B cell (primary cell): ENCODE data around the gene TRPM2. TPM values are rescaled to one million over a fixed set of nuclear protein-coding genes. Genes with fewer than 3 reads are reported as not detected.

Experiments
- ATAC-seq: fragments of 200-7000 bp; cut with Tn5 transposase; one replicate; pipeline ENCODE4 v1.10.0; 2021; ENCODE audit warnings: low read depth, mild to moderate bottlenecking, moderate number of reproducible peaks, moderate library complexity
- CTCF ChIA-PET: fragments of 350-600 bp; sonication (Branson Sonifier 250); formaldehyde crosslinking; loops from one replicate; lab custom pipeline; 2021; ENCODE audit warnings: antibody characterized with exemption, inconsistent platforms; lab: Charles Lee
- POLR2A ChIA-PET: fragments of 350-600 bp; sonication (Branson Sonifier 250); formaldehyde crosslinking; loops from one replicate; lab custom pipeline; 2021; ENCODE audit warnings: antibody characterized with exemption; lab: Charles Lee
- DNase-seq: peaks from one replicate; pipeline ENCODE4 v3.0.0; 2013
- H2AFZ ChIP-seq: 2 replicates; pipeline ENCODE4 v1.6.1; 2012; ENCODE audit warnings: mild to moderate bottlenecking, low read depth, low read length; ENCODE audit not compliant: insufficient read depth, poor library complexity, severe bottlenecking
- H3K27ac ChIP-seq, 2 donors: 1 replicate in 1 of 2; 2 replicates in 1 of 2; pipeline ENCODE4 v1.5.1; 2012 to 2013; ENCODE audit warnings: low read length in 2 of 2, mild to moderate bottlenecking in 2 of 2, moderate library complexity in 1 of 2
- H3K27me3 ChIP-seq, 4 experiments: fragments of 200-600 bp in 1 of 4; sonication (generic) in 1 of 4; replicated peaks in 1 of 4; 1 replicate in 2 of 4; 2 replicates in 2 of 4; pipeline versions ENCODE4 v1.6.1 to v1.7.0; 2013 to 2016; ENCODE audit warnings: low read length in 3 of 4, mild to moderate bottlenecking in 2 of 4, mixed read lengths in 1 of 4, moderate library complexity in 1 of 4; ENCODE audit not compliant: insufficient read depth in 4 of 4, control insufficient read depth in 3 of 4; ENCODE audit errors: control extremely low read depth in 1 of 4
- H3K36me3 ChIP-seq, 2 experiments: replicated peaks in 1 of 2; 1 replicate in 1 of 2; 2 replicates in 1 of 2; pipeline versions ENCODE4 v1.6.1 to v1.7.1; 2013; ENCODE audit warnings: low read length in 1 of 2; ENCODE audit not compliant: insufficient read depth in 2 of 2, control insufficient read depth in 1 of 2; ENCODE audit errors: control extremely low read depth in 1 of 2, extremely low read depth in 1 of 2
- H3K4me1 ChIP-seq, 2 donors: fragments of 200-600 bp in 1 of 2; sonication (generic) in 1 of 2; 1 replicate in 1 of 2; 2 replicates in 1 of 2; pipeline versions ENCODE4 v1.5.1 to v1.6.1; 2013 to 2017; ENCODE audit warnings: low read length in 2 of 2; ENCODE audit not compliant: control insufficient read depth in 2 of 2, insufficient read depth in 2 of 2
- H3K4me2 ChIP-seq: replicated peaks from 2 replicates; pipeline ENCODE3; 2012; ENCODE audit warnings: mild to moderate bottlenecking, low read depth, low read length; ENCODE audit not compliant: poor library complexity, severe bottlenecking
- H3K4me3 ChIP-seq, 5 experiments: fragments of 200-600 bp in 1 of 5; sonication (generic) in 1 of 5; 1 replicate in 3 of 5; 2 replicates in 2 of 5; pipeline versions ENCODE4 v1.5.1 to v1.7.0; 2011 to 2016; ENCODE audit warnings: low read length in 4 of 5, mild to moderate bottlenecking in 4 of 5, low read depth in 2 of 5, control low read depth in 1 of 5, moderate library complexity in 1 of 5; ENCODE audit not compliant: insufficient read depth in 1 of 5; ENCODE audit errors: control extremely low read depth in 1 of 5, extremely low read depth in 1 of 5
- H3K79me2 ChIP-seq: fragments of 200-600 bp; sonication (generic); one replicate; pipeline ENCODE4 v1.6.0; 2016; ENCODE audit warnings: low read length; ENCODE audit not compliant: control insufficient read depth, insufficient read depth
- H3K9ac ChIP-seq: fragments of 200-600 bp; sonication (generic); 2 replicates; pipeline ENCODE4 v1.6.1; 2017; ENCODE audit warnings: mild to moderate bottlenecking, low read length, moderate library complexity
- H3K9me3 ChIP-seq, 3 donors: one replicate each; pipeline versions ENCODE4 v1.6.1 to v1.7.1; 2013; ENCODE audit warnings: low read length in 2 of 3; ENCODE audit not compliant: control insufficient read depth in 2 of 3, insufficient read depth in 1 of 3; ENCODE audit errors: control extremely low read depth in 1 of 3
- H4K20me1 ChIP-seq: 2 replicates; pipeline ENCODE4 v1.6.0; 2012; ENCODE audit warnings: mild to moderate bottlenecking, low read length; ENCODE audit not compliant: insufficient read depth, control insufficient read depth, poor library complexity, severe bottlenecking
- H3K27ac Mint-ChIP-seq: one replicate; pipeline ENCODE4 v1.8.0; 2021; ENCODE audit warnings: mixed read lengths
- H3K27me3 Mint-ChIP-seq: one replicate; pipeline ENCODE4 v1.8.0; 2021; ENCODE audit warnings: mixed read lengths
- H3K4me1 Mint-ChIP-seq: one replicate; pipeline ENCODE4 v1.8.0; 2021; ENCODE audit warnings: mixed read lengths
- H3K4me3 Mint-ChIP-seq: one replicate; pipeline ENCODE4 v1.8.0; 2021; ENCODE audit warnings: mixed read lengths
- H3K9me3 Mint-ChIP-seq: one replicate; pipeline ENCODE4 v1.8.0; 2022; ENCODE audit warnings: mixed read lengths; ENCODE audit not compliant: insufficient read depth
- EZH2 ChIP-seq: IDR thresholded peaks from 2 replicates; pipeline ENCODE4 v1.6.1; 2012; ENCODE audit warnings: borderline replicate concordance, low read depth, mild to moderate bottlenecking, moderate library complexity, low read length; ENCODE audit not compliant: insufficient read depth, poor library complexity, severe bottlenecking
- WGBS: methylation state at CpG from one replicate; pipeline ENCODE4 v1.1.5; 2013; ENCODE audit warnings: missing lambda C conversion rate; ENCODE audit not compliant: insufficient coverage; 5-methylcytosine and 5-hydroxymethylcytosine counted together
- intact Hi-C: fragments of 100-400 bp; cut with micrococcal nuclease; formaldehyde crosslinking; loops from one replicate; pipeline ENCODE4 v1.10.0; 2022
- polyA plus RNA-seq: library from polyadenylated mRNA; depleted of rRNA; stranded (reverse); fragments of >200 nt; gene quantifications from 2 replicates; pipeline ENCODE4 v1.2.3, GENCODE V29; 2012
- total RNA-seq, 2 donors: library from RNA; stranded (reverse); fragments of 120-200 nt in 1 of 2; gene quantifications; 1 replicate in 1 of 2; 2 replicates in 1 of 2; pipeline versions ENCODE4 v1.2.3 to v1.2.4, GENCODE V29; 2013 to 2022
- TF ChIP-seq, protein P1 (sequence below): fragments of 200-600 bp; IDR thresholded peaks from one replicate; pipeline ENCODE4 v1.8.0; 2022; ENCODE audit warnings: antibody characterized with exemption, mild to moderate bottlenecking

Gene TRPM2
- total and polyA plus RNA-seq, 2 donors (not counting 1 experiment from before 2014, with no cell fraction given), result 1.6 to 8.4 TPM

DNA sequence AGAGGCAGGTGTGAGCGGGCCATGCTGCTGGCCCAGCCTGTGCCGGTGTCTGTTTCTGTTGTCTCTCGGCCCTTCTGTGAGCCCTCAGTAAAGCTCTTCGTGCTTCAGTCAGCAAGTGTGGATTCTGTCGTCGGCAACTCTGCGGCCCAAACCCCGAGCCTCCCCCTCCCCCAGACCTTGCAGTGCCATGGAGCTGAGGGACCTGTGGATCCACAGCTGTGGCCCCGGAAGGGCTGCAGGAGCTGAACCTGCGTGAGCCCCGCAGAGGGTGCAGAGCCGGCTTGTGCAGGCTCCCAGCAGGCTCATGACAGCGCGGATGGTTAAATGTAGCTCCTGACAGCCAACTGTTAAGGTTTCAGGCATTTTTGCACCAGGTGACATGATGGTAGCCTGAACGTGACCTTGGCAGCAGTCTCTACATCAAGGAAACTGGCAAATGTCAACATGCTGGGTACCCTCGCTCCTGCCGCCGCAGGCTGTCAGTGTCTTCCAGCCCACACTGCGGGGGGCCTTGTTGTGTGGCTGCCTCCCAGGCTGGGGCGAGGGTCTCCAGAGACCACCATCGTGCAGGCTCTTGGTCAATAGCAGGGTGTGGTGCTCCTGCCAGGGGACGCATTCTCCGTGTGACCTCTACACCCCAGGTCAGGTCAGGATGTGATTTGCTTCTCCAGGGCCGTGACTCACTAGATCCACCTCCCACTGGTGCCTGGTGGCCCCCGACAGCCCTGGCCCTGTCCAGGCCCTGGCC is 108.8 kb downstream of the TRPM2 start:
- Mint-ChIP-seq H3K9me3 (no peaks in the 10 kb centered on the region), H3K4me1 (no peaks in the 10 kb centered on the region), H3K27me3 (no peaks in the 10 kb centered on the region), H3K27ac (no peak overlapping the region), H3K4me3 (no peak overlapping the region)
- H4K20me1 ChIP-seq, result no peaks in the 10 kb centered on the region
- H3K4me3 ChIP-seq, result no peak overlapping the region
- no peak overlapping the region for H3K4me2 ChIP-seq
- ATAC-seq (no peak), DNase-seq (no peak)
- no peaks in the 10 kb centered on the region for H3K27me3 ChIP-seq
- ChIA-PET POLR2A (no interaction called here), CTCF (no interaction called here)
- H2AFZ ChIP-seq, result no peak overlapping the region
- H3K9me3 ChIP-seq, result no peaks in the 10 kb centered on the region
- no peaks in the 10 kb centered on the region for H3K36me3 ChIP-seq
- intact Hi-C loops, result no loop called here
- H3K4me1 ChIP-seq, result no peaks in the 10 kb centered on the region
- no peak overlapping the region for H3K27ac ChIP-seq
- 88% methylated on average over 25 of the region's 25 CpGs for WGBS
- H3K9ac ChIP-seq, result no peak overlapping the region
- no peaks in the 10 kb centered on the region for H3K79me2 ChIP-seq
- TF ChIP-seq, protein P1, sequence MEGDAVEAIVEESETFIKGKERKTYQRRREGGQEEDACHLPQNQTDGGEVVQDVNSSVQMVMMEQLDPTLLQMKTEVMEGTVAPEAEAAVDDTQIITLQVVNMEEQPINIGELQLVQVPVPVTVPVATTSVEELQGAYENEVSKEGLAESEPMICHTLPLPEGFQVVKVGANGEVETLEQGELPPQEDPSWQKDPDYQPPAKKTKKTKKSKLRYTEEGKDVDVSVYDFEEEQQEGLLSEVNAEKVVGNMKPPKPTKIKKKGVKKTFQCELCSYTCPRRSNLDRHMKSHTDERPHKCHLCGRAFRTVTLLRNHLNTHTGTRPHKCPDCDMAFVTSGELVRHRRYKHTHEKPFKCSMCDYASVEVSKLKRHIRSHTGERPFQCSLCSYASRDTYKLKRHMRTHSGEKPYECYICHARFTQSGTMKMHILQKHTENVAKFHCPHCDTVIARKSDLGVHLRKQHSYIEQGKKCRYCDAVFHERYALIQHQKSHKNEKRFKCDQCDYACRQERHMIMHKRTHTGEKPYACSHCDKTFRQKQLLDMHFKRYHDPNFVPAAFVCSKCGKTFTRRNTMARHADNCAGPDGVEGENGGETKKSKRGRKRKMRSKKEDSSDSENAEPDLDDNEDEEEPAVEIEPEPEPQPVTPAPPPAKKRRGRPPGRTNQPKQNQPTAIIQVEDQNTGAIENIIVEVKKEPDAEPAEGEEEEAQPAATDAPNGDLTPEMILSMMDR, result no peak
- no peak for TF ChIP-seq EZH2

DNA sequence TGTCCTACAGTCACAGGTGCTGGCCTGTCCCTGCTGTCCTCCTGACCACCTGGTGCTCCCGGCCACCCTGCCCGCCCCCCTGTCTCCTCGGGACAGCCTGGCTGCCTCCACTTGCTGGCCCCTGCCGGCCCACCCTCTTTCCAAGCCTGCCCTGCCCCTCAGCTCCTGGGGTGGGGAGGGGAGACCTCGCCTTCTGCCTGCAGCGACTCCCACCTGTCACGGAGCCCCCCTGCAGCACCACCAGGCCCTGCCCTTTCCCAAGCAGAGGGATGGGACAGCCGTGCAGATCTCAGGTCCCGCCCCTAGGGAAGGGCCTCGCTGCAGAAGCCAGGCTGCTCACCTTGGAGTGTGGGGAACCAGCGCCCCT is 109.4 kb downstream of the TRPM2 start:
- no peaks in the 10 kb centered on the region for H3K4me1 Mint-ChIP-seq
- no peaks in the 10 kb centered on the region for H4K20me1 ChIP-seq
- H3K27ac ChIP-seq, result no peak overlapping the region
- TF ChIP-seq, protein P1, result no peak
- no peaks in the 10 kb centered on the region for H3K4me1 ChIP-seq
- H3K4me3 Mint-ChIP-seq, result no peak overlapping the region
- H3K27ac Mint-ChIP-seq, result no peak overlapping the region
- DNase-seq, result no peak
- ATAC-seq, result no peak
- H3K79me2 ChIP-seq, result no peaks in the 10 kb centered on the region
- intact Hi-C loops, result no loop called here
- H3K27me3 ChIP-seq, result no peaks in the 10 kb centered on the region
- no peak overlapping the region for H3K4me3 ChIP-seq
- no peaks in the 10 kb centered on the region for H3K27me3 Mint-ChIP-seq
- no peaks in the 10 kb centered on the region for H3K9me3 Mint-ChIP-seq
- no peaks in the 10 kb centered on the region for H3K36me3 ChIP-seq
- no peak overlapping the region for H2AFZ ChIP-seq
- H3K9ac ChIP-seq, result no peak overlapping the region
- WGBS, result 96% methylated on average over 7 of the region's 11 CpGs
- ChIA-PET CTCF (no interaction called here), POLR2A (no interaction called here)
- no peak overlapping the region for H3K4me2 ChIP-seq
- H3K9me3 ChIP-seq, result no peaks in the 10 kb centered on the region
